ENCODE measurements around the gene UNC5B. TPM values are rescaled to one million over a fixed set of nuclear protein-coding genes. Genes with fewer than 3 reads are reported as not detected.

UNC5B gene
- total RNA-seq, 6 donors from 2014 or later = 8.4 to 27.7 (median 20.5) TPM

DNA sequence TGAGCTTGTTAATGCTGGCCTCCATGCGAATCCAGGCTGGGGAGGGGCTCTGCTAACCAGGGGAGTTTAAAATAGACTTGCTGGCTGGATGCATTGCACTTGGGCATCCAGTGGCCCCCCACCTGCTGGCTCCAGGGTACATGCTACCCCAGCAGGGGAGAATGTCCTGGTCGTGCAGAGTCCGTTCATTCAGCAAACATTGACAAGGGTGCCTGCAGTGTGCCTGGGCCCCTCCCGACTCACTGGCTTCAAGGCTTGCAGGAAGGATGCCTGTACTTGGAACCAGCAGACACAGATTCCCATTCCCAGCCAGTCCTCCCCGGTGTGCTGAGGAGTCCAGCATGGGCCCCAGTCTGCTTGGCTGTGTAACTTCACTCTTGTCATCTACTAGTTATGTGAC, 108.2 kb downstream of the UNC5B start:
- WGBS, 2 donors = 87 to 89% methylated on average over 5 of the region's 5 CpGs
- DNase-seq (no peak), ATAC-seq (ENCODE audit: low FRiP score in 2 of 2) (no peak)
- Histone ChIP-seq H3K4me1 (peaks cover 18 to 38% (median 22%) of the 10 kb centered on the region in 4 donors), H3K9me3 (no peaks in the 10 kb centered on the region), H3K4me3 (no peak overlapping the region), H3K27ac (no peak overlapping the region), H3K27me3 (no peaks in the 10 kb centered on the region), H3K36me3 (peaks cover 0 to 22% (median 10%) of the 10 kb centered on the region in 4 donors)
- TF ChIP-seq CTCF (IDR thresholded peaks at IDR 0.05) (no peak), POLR2AphosphoS5 (IDR thresholded peaks at IDR 0.05) (no peak), EP300 (IDR thresholded peaks at IDR 0.05) (no peak), POLR2A (IDR thresholded peaks at IDR 0.05) (no peak)

- no peak overlapping the region for H3K4me3 ChIP-seq
- WGBS, 2 donors = 87 to 100% methylated on average over 1 of the region's 1 CpG
- H3K27ac ChIP-seq = no peak overlapping the region
- no peak for DNase-seq
- H3K9me3 ChIP-seq = no peaks in the 10 kb centered on the region
- TF ChIP-seq EP300 (IDR thresholded peaks at IDR 0.05) (no peak), CTCF (IDR thresholded peaks at IDR 0.05) (no peak), POLR2A (IDR thresholded peaks at IDR 0.05) (no peak), POLR2AphosphoS5 (IDR thresholded peaks at IDR 0.05) (no peak)
- ATAC-seq (ENCODE audit: low FRiP score in 2 of 2) = no peak
- H3K36me3 ChIP-seq = peaks cover 0 to 24% (median 11%) of the 10 kb centered on the region in 4 donors
- H3K27me3 ChIP-seq = no peaks in the 10 kb centered on the region
- peaks cover 14 to 30% (median 16%) of the 10 kb centered on the region in 4 donors for H3K4me1 ChIP-seq
Measured at GRCh38 chr10:71321386-71321785, 109.0 kb downstream of the UNC5B start.

- Histone ChIP-seq H3K9me3 (no peaks in the 10 kb centered on the region), H3K4me3 (no peak overlapping the region), H3K27me3 (no peaks in the 10 kb centered on the region), H3K4me1 (peaks cover 11 to 24% (median 13%) of the 10 kb centered on the region in 4 donors), H3K27ac (no peak overlapping the region), H3K36me3 (peaks cover 0 to 35% (median 12%) of the 10 kb centered on the region in 4 donors)
- WGBS, 2 donors = 83 to 84% methylated on average over 4 of the region's 4 CpGs
- no peak for DNase-seq
- no peak for TF ChIP-seq EP300 (IDR thresholded peaks at IDR 0.05)
- TF ChIP-seq POLR2AphosphoS5 (IDR thresholded peaks at IDR 0.05) = no peak
- TF ChIP-seq CTCF (IDR thresholded peaks at IDR 0.05) = no peak
- no peak for TF ChIP-seq POLR2A (IDR thresholded peaks at IDR 0.05)
- ATAC-seq (ENCODE audit: low FRiP score in 2 of 2) = no peak
Measured at GRCh38 chr10:71323407-71323806, 111.0 kb downstream of the UNC5B start.

- peaks cover 3 to 15% (median 8%) of the 10 kb centered on the region in 4 donors for H3K4me1 ChIP-seq
- H3K36me3 ChIP-seq = peaks cover 0 to 35% (median 12%) of the 10 kb centered on the region in 4 donors
- H3K4me3 ChIP-seq = no peak overlapping the region
- DNase-seq (no peak), ATAC-seq (ENCODE audit: low FRiP score in 2 of 2) (no peak)
- no peaks in the 10 kb centered on the region for H3K27me3 ChIP-seq
- TF ChIP-seq EP300 (IDR thresholded peaks at IDR 0.05) = no peak
- no peak for TF ChIP-seq CTCF (IDR thresholded peaks at IDR 0.05)
- TF ChIP-seq POLR2A (IDR thresholded peaks at IDR 0.05) = no peak
- TF ChIP-seq POLR2AphosphoS5 (IDR thresholded peaks at IDR 0.05) = no peak
- no peaks in the 10 kb centered on the region for H3K9me3 ChIP-seq
- 94% methylated on average over 9 of the region's 9 CpGs for WGBS, 2 donors
- no peak overlapping the region for H3K27ac ChIP-seq
Measured at GRCh38 chr10:71324743-71325142, 112.4 kb downstream of the UNC5B start.

- H3K4me3 ChIP-seq = no peak overlapping the region
- H3K4me1 ChIP-seq = peaks cover 0 to 9% (median 3%) of the 10 kb centered on the region in 4 donors
- H3K36me3 ChIP-seq = peaks cover 0 to 35% (median 12%) of the 10 kb centered on the region in 4 donors
- H3K27ac ChIP-seq = no peak overlapping the region
- TF ChIP-seq POLR2A (IDR thresholded peaks at IDR 0.05) (no peak), EP300 (IDR thresholded peaks at IDR 0.05) (no peak), POLR2AphosphoS5 (IDR thresholded peaks at IDR 0.05) (no peak), CTCF (IDR thresholded peaks at IDR 0.05) (no peak)
- DNase-seq = no peak
- WGBS, 2 donors = 92 to 97% methylated on average over 6 of the region's 6 CpGs
- no peak for ATAC-seq (ENCODE audit: low FRiP score in 2 of 2)
- H3K27me3 ChIP-seq = no peaks in the 10 kb centered on the region
- H3K9me3 ChIP-seq = no peaks in the 10 kb centered on the region
Measured at GRCh38 chr10:71325267-71325666, 112.9 kb downstream of the UNC5B start.

Data from upper lobe of left lung (tissue), 6 donors.